NK-92 (cell line): ENCODE results near the gene CACNA2D3.

Source experiments
- DNase-seq: peaks from one replicate; lab custom pipeline; 2025; ENCODE audit not compliant: unreplicated experiment; lab: John Stamatoyannopoulos, UW

CACNA2D3 gene

DNA sequence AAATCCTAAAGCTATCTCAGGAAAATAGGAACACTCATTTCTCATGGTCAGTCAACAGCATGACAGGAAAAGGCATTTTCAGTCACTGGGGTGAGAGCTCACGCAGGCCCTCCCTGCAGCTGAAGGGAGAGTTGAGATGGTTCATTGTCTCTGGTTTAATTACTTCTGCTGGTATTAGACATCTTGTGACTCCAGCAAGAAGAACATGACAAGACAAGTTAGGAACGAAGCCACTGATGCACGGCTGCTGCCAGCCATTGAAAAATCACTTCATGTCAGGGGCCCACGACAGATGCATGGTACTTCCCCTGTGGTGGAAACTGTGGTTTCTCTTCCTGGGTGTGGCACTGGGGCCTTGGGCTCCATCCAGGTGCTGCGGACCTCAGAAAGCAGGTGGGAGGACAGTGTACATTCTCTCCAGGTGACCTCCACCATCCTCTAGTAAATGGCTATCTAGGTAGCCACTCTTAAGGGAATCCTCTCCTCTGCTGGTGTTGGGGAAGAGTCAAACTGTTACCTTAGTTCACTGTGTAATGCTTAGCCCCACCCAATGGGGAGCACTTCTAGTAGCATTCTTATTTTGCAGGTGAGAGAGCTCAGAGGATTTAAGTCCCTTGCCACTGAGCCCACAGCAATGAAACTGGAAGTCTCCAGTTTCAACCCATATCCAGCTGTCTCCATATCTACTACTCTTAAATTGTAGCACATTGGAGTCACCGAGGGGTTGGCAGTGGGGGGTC lies 531.3 kb downstream of the CACNA2D3 start:
- DNase-seq = no peak

DNA sequence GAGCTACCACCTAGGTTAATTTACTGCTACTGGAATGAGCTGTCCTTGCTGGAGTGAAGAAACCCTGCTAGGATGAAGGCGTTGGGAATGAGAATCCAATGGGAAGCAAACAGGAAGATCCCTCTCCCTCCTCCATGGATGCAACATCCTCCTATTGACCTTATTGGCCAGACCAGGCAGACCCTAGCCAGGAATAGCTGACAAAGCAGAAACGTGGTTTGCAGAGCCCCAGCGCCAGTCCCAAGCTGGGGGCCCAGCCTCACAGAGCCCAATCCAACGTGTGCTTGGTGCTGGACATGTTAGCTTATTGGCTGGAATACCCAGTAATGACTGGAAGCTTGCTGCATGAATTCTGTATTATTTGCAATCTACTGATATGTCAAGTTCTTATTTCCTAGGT lies 532.4 kb downstream of the CACNA2D3 start:
- no peak for DNase-seq

DNA sequence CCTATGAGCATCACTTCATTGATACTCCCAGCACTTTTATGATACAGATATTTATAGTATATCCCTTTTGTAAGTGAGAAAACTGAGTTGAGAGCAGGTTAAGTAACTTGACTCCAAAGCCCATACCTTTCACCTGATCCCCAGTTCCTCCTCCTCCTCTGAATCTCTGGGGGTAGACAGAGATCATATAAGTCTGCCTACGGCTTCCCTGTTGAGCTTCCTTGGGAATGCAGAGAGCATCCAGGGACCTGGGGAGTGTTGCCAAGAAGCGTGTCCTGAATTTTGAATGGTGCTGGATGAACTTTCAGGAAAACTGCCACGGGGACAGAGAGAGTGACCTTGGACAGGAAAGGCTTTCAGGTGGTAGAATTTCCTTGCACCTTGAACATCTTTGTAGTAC lies 537.0 kb downstream of the CACNA2D3 start:
- no peak for DNase-seq

DNA sequence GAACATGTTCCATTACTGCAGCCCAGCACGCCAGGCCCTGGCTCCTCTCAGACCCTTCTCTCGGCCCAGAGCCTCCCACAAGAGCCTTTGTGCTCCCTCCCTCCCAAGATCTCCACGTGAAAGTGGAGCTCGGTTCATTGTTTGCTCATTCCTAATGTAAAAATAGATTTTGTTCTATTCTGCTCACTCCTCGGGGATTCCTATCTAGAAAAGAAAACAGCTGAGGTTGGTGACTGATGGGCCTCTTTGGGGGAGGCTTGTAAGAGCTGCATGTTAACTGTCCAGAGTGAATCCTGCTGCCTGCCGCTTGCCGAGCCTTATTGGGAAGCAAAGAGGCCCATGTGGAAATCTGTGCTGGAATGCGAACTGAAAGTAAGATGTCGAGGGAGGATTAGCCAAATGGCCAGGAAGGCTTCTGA lies 538.4 kb downstream of the CACNA2D3 start:
- DNase-seq = no peak

DNA sequence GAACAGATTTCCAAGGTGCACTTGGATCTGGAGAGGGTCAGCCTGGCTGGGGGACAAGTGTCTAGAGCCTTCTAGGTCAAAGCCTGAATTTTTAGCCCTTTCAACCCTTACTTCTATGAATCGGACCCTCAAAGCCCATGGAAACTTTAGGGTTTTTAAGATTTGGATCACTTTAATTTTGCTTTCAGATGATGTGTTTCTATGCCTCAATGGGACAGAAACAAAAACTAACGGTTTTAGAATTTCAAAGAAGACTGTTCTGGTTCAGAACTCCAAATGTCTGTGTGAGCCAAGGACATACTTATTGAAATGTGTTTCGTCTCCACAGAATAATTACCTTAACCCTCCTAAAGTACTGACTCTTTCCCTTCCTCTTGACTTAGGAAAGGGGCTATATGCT lies 538.8 kb downstream of the CACNA2D3 start:
- no peak for DNase-seq

DNA sequence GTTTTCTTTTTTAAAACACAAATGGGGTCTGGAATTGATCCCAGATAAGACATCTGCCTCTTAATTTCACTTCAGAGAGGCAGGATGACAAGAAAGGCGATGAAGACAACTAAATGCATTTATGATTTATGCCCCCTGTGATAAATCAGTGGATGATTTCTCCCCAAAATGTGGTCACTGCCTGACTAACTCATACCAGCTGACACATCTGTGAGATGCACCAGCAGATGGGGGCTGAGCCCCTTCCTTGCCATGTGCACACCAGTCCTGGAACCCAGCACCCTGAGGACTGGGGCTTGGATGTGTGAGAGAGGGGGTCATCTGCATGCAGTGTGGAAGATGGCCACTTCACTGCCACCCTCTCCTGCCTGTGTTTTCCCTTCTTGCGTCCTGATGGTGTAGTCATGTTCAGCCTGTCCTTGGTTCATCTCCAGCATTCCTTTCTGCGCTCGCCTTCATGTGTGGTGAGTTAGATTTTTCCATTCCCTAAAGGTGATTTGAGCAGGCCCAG lies 541.2 kb downstream of the CACNA2D3 start:
- no peak for DNase-seq

DNA sequence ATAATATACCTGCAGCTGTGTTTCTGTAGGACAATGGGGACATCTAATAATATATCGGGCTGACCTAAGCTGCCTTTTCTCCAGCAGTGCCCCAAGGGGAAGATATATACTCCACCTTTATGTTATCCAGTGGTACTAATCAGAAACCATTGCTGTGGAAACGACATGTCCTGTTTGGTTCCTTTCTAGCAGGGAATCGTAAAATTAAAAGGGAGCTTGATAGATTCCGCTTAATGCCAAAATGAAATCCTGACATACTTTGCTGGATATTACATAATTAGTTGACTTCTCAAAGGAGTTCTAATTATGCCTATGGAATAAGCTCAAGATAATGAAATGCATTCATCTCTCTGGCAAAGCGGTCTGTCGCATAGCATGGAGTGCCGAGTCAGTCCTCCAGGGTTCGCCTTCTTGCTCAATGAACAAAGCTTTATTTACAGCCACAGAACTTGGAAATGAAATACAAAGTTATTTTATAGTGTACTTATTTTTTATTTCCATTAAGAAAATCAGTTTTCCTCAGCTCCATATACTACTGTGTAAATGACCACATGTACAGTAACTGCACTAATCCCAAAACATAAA lies 542.8 kb downstream of the CACNA2D3 start:
- DNase-seq = no peak

DNA sequence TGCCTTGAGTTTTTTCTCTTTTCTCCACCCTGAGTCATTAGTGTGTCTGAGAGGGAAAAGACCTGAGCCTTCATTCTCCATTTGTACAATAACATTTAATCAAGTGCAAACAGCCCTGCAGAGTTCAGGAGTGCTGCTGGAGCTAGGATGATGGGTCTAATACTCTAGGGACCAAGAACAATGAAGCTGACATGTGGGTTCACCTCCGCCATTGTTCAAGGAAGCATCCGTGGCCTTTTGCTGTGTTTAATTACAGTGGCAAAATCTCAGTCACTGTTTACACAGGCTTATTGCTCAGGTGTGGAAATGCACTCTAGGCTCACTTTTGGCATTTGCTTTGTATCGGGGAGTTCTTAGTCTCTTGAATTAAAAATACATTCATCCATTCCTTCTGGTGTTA lies 545.9 kb downstream of the CACNA2D3 start:
- DNase-seq = no peak

DNA sequence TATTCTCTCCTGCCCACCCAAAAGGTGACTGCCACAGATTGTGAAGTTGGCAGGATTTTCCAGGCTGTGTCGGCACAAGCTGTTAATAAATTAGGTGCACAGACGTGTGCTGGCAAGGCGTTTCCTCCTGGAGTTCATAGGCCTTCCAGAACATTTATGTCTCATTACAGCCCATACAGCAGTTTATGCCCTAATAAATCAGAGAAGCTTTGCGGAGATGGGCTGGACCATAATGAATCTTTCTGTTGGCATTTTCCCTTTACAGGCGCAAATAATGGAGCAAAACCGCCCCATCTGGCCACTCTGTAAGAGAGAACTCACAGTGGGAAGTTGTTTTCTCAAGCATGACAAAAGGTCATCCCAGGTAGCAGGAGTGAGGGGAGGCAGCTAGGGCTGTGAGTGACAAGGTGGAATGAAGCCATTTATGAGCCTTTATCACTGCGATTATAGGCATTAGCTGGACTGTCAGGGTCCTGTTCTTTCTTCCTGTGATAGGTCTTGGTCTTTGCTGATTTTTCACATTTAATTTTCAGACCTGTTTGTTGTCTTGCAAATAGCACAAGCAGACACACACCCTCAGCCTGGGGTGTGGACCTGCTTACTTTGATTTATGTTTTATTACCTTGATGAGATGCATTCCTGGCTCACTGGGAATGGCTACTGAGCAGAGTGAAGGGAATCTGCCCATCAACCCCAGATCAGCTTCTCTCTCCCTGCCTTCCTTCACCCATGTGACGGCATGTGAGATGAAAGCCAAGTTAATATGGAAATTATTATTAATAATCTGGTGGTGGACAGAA lies 548.0 kb downstream of the CACNA2D3 start:
- DNase-seq = no peak

DNA sequence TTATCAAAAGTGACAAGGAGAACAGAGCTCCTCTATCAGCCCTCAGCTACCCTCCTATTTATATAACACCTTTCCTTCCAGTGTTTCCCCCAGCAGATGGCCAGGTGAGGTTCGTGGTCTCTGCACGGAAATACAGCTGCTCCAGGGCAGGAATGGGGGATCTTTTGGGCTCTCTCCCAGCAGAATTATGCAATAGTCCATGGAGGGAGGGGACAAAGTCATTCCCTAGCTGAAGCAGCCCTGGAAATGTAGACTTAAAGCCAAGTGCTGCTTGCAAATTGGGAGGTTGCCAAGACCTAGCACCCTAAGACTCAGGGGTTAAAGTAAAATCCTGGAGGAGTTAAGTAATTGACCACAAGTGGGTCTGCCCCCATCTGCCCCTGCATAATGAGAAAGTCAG lies 549.2 kb downstream of the CACNA2D3 start:
- DNase-seq = no peak

DNA sequence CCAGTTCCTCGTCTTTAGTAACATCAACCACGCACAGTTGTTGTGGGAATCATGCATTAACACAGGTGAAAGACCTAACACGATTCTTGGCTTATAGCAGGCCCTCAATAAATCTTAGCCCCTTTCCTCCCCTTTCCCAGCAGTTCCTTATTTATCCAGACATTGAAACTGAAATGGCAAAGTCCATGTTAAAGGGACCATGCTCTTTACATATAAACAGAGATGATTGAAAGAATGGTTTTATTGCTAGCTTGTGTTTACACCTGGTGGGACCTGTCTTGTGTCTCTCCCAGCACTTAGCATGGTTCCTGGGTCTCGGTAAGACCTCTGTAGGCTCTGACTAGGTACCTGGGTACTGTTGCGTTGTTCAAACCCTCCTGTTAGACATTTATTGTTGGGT lies 553.7 kb downstream of the CACNA2D3 start:
- DNase-seq = no peak

DNA sequence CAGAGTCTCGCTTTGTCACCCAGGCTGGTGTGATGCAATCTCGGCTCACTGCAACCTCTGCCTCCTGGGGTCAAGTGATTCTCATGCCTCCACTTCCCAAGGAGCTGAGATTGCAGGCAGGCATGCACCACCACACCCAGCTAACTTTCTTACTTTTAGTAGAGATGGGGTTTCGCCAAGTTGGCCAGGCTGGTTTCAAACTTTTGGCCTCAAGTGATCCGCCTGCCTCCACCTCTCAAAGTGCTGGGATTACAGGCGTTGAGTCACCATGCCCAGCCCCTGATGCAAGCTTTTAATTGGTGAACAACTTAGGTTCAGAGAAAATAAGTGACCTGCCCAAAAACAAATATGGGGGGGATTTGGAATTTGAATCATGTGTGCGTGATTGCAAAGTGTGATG lies 559.4 kb downstream of the CACNA2D3 start:
- no peak for DNase-seq

DNA sequence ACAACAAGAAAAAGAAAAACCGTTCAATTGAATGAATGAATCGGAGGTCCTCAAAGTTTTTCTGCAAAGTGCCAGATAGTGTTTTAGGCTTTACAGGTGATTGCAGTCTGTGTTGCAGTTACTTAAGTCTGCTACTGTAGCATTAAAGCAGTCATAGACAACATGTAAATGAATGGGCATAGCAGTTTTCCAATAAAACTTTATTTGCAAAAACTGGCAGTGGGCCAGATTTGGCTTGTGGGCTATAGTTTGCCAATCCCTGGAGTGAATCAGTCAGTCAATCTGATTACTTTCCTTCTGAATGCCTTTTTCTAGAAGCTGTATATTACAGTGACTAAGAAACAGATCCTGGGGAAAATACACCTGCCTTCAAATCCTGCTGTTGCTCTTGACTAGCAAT lies 562.9 kb downstream of the CACNA2D3 start:
- no peak for DNase-seq

DNA sequence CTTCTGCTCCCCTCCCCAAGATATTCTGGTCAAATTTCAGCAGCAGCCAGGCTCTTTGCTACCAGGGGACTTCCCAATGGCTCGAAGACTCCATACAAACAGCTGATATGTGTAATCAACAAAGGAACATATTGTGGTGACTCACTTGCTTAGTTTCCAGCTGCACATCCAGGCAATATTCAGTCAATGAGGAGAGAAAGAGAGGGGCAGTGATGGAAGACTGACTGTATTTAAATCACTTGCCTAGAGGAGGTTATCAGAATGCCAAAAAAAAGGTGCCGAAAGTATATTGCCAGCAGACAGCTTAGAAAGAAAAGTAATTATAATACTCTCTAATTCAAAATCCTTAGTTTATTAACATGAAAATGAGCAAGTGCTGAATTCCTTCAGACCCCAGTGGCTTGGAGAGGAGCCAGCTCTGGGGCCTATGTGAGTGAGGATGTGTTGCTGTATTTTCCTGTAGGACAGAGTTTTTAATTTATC lies 569.0 kb downstream of the CACNA2D3 start:
- no peak for DNase-seq

DNA sequence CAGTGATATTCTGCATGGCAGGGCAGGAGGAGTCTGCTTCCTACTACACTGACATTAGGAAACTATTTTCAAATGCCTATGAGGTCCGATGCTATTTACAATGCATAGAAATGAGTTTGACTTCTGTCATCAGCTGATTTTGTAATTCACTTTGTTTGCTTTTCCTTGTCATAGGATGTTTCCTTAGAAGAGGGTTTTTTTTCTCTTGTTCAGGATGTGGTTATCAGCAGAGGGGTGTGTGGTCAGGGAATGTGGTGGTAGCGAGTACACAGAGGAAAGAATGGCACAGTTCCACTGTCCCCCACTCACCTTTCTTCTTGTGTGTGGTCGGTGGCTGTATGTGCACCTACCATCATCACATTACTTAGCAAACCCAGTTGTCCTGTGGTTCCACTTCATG lies 574.0 kb downstream of the CACNA2D3 start:
- no peak for DNase-seq

DNA sequence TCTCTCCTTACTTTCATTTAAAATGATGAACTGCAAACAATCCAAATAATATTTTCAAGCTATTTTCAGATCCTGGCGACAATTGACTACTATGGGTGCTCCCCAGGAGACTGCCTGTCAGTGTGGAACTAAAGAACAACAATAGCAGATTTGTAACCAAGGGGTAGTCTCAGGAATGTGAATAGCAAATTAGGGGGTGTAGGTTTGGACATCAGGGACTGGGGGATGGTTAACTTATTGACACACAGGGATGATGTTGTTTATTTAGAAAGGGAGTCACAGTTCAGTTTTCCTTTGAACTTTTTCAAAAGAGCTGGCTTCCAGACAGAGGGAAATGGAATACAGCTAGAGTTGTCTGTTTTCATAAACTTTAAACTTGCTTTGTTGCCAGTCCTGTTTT lies 575.7 kb downstream of the CACNA2D3 start:
- no peak for DNase-seq

DNA sequence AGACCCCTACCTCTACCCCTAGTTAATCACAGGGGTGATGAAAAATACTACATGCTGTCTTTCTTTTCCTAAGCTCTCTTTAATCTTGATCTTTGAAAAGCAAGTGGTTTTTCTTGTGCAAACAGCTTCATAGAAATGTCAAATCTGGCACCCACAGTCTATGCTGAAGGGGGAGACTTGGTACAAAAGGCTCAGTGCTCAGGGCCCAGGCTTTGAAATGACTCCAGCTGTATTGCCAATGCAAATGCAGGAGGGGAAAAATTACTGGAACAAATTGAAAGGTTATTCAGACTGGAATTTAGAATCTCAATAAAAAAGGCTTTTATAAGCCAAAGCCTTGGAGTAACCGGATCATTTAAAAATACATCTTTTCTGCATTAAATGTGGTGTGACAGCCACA lies 581.6 kb downstream of the CACNA2D3 start:
- DNase-seq = no peak

DNA sequence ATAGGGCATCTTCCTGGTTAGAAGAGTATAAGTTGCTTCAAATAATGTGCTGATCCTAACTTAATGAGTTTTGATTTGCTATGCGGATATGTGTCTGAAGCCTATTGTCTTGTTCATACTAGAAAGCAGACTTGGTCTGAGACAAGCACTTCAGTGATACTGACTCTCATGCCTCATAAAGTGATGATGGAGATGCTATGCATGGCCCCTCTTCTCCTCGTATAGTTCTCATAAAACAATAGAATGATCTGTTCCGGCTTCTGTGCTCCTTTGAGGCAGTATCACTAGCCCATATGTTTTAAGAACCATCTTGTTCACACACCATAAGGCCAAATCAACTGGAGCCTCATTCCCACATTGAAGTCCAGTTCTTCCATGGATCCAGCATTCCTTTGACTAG lies 583.4 kb downstream of the CACNA2D3 start:
- DNase-seq = no peak

DNA sequence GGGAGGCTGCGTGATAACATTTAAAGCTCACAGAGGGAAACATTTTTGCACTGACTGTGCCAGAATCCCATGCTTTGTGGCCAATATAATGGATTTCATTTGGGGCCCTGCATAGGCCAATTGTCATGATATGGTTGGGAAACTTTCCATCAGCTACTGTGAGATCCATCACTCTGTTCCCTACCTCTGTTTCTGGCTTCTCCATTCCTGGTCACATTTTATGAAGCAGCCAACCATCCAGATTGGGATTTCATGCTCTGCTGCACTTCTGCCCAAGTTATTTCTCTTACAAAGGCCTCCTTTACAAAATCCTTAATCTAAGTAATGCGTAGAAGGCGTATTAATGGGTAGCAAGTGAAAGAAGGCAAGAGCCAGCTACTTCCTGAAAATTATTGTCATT lies 584.4 kb downstream of the CACNA2D3 start:
- DNase-seq = no peak

DNA sequence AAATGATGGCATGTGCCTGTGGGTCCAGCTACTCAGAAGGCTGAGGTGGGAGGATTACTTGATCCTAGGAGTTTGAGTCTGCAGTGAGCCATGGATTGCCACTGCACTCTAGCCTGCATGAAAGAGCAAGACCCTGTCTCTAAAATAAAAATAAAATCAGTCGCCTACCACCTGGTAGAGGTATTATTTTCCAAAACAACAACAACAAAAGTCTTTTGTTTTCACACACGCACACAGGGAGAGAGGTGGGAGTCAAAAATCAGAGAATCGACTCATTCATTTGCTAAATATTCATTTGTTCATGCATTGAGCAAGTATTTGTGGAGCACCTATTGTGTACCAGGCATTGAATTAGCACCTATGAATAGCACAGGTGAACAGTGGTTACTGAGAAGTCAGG lies 587.4 kb downstream of the CACNA2D3 start:
- DNase-seq = no peak

DNA sequence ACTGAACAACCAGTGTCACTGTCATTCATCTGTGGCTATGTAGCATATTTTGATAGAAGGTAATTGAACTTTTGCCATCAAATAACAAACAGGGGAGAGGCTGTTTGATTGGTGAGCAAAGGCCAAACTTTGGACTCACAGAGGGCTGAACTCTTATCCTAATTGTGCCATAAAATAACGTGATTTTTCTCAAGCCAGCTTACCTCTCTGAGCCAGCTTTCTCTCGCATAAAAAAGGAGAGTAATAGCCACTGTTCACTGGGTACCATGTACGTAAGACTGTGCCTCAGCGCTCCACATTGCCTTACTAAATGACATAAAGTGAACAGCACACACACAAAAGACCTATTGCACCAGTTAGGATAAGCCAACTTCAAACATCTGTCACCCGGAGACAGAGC lies 588.6 kb downstream of the CACNA2D3 start:
- no peak for DNase-seq

DNA sequence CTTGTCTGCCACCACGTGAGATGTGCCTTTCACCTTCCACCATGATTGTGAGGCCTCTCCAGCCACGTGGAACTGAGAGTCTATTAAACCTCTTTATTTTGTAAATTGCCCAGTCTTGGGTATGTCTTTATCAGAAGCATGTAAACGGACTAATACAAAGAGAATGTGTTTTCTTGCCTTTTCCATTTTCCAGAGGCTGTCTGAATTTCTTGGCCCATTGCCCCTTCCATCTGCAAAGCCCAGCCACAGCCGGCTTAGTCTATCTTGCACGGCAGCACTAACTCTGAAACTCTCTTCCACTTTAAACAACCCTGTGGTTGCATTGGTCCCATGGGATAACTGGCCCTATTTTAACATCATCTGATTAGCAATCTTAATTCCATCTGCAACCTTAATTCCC lies 590.2 kb downstream of the CACNA2D3 start:
- no peak for DNase-seq
